Urothelium cell line (cell line): ENCODE data around the gene GMDS.

Experiments
- DNase-seq: peaks from one replicate; pipeline ENCODE4 v3.0.0; 2011; ENCODE audit warnings: low spot score, mixed read lengths
- FAIRE-seq: peaks from 2 replicates; lab custom pipeline; 2011; peaks lifted over from hg19 to GRCh38; lab: Jason Lieb, UNC

GMDS gene

DNA sequence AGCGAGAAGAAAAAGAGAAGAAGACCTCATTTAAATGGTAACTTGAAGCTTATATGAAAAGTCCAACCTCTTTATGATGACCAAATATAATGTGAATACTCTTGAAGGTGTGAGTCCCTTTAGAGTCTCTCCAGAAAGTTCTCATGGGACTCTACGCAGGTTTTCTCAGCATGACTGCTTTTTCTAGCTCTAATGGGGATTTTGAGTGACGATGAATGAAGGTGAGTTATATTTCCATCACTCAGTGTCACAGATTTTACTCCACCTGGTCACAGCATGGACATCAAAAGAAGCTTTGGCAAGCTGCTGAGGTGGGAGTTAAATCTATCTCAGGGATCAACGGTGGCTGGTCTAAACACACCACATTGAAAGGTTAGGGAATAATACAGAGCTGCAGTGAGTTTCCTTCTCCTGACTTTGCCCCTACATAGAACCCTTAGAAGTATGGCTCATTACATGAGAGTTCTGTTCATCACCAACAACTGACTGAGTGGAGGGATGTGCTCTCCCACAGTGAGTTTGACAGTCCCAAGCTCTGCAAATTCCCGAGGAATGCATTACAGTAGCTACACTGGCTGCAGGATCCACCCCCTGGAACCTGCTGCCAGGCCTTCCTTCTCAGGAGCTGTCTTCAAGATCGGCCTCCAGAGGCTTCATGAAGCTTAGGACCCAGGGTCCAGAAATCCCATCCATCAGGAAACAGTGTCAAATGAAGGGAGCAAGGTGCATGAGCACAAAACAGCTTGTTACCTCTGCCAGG is 508.9 kb downstream of the GMDS start:
- FAIRE-seq: no peak
- no peak for DNase-seq

- DNase-seq: no peak
- FAIRE-seq: no peak
Observed at GRCh38 chr6:1735239-1735803, 510.1 kb downstream of the GMDS start.

DNA sequence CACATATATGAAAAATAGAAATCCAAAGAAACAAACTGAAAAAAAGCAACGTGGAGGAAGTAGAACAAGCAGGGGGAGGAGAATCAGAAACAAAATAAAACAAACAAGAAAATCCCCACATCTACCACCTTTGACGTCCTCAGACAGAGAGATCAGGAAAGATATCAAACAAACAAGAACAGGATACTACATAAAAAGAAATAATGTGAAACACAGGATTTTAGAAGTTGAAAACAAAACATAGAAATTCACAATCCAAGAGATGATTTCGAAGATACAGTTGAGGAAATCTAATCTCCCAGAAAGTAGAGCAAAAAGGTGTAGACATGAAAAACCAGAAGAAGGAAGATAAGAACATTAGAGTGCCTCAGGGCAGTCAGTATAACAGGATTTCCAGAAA is 514.5 kb downstream of the GMDS start:
- DNase-seq: no peak
- FAIRE-seq: no peak

DNA sequence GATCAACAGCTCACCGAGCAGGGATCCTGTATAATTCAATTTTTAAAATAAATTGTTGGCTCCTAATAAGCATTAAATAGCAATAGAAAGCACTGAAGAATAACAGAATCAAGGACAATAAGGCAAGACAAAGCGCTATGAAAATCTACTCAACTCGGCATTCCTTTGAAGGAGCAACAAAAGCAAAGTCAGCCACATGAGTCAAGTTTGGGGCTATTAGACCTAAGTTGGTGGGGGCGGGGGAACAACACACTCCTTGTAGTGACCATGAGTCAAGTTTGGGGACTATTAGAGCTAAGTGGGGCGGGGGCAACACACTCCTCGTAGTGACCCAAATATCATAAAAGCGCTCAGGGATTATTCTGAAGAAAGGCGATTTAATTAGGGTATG is 515.7 kb downstream of the GMDS start:
- FAIRE-seq: no peak
- DNase-seq: no peak

GRCh38 chr6:1729133-1729749 is 516.2 kb downstream of the GMDS start:
- no peak for DNase-seq
- no peak for FAIRE-seq

DNA sequence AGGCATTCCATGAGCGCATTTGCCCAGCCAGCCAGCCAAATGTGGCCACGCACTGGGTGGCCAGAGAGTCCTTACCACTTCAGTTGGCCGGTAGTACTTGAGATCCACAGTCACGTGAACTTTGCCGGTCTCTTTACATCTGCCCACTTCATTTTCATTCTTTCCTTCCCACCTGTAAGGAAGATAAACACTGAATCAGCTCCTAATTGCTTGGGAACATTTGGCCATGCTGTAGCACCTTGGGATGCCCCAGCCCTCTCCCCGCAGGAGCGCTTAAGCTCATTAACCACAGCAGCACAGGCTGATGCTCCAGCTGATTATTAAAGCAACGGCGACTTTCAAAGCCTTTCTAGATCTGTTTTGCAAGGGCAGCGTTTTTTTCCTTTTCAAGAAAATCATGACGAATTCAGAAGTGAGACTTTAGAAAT is 519.0 kb downstream of the GMDS start:
- no peak for FAIRE-seq
- no peak for DNase-seq

DNA sequence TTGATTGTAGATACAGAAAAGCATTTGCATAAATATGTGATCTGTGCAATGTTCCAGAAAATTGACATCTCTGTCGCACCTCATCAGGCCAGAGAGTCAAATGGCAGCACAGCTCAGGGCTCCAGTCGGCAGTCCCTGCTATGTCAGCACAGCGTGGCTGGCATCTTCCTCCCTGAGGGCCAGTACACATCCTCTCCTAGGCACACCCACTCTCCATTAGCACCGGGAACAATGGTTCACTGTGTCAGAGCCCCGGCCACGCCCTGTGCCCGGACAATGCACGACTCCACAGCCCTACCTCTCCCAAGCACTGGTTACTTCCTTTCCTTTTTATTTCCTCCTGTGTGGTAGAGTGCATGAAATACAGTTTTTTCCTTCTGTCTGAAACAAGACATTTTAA is 520.8 kb downstream of the GMDS start:
- DNase-seq (peak; percentile 71), FAIRE-seq (no peak)

GRCh38 chr6:1724124-1724523 is 521.3 kb downstream of the GMDS start:
- no peak for DNase-seq
- no peak for FAIRE-seq

GRCh38 chr6:1722801-1723200 is 522.6 kb downstream of the GMDS start:
- no peak for FAIRE-seq
- DNase-seq: no peak

GRCh38 chr6:1720620-1721322 is 524.6 kb downstream of the GMDS start:
- FAIRE-seq: no peak
- no peak for DNase-seq

DNA sequence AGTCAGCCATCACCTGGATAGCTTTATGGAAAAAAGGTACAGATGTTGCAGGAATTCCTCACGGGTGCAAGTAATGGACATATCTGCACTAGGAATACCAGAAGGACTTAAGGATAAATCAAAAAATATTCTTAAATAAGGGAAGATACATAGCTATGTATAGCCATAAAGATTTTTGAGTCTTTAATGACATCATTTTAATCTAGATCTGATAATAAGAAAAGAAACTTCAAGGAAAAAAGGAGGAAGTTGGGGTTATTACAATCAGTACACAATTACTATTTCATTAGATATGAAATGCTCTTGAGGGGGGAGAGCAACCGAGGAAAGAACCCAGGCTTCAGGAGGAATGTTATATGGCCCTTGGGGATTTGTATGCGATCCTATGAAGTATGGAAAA is 525.5 kb downstream of the GMDS start:
- no peak for DNase-seq
- no peak for FAIRE-seq

DNA sequence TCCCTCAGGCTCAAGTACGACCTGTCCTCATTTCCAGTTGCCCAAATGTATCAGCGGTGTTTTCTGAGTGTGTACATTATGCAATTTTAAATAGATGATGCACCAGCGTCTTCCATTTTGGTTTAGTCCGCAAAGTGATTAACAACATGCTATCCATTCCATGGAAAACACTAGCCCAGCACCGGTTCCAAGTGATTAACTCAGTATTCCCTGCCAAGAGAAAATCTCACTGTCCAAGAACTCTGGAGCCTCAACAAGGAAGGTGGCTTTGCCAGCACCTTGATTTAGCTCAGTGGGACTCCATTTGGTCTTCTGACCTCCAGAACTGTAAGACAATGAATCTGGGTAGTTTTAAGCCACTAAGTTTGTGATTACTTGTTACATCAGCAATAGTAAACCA is 528.5 kb downstream of the GMDS start:
- no peak for FAIRE-seq
- DNase-seq: no peak

DNA sequence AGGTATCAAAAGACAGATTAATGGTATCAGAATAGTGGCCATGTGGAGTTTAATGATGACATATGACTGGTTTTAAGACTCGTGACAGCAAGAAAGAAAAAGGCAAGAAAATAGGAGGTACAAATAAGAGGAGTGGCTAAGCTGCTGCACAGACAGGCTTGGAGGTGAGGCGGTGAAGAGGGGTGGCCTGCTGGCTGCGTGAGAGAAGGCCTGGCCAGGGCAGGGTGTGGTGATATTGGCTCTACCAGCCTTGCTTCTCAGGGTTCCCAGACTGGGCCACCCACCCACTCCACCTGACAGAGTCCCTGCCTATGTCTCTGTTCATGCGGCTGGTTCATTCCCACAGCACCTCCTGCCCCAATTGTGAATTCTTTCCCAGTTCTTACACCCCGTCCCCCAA is 529.0 kb downstream of the GMDS start:
- FAIRE-seq (no peak), DNase-seq (no peak)

GRCh38 chr6:1715336-1715735 is 530.1 kb downstream of the GMDS start:
- FAIRE-seq (no peak), DNase-seq (no peak)

DNA sequence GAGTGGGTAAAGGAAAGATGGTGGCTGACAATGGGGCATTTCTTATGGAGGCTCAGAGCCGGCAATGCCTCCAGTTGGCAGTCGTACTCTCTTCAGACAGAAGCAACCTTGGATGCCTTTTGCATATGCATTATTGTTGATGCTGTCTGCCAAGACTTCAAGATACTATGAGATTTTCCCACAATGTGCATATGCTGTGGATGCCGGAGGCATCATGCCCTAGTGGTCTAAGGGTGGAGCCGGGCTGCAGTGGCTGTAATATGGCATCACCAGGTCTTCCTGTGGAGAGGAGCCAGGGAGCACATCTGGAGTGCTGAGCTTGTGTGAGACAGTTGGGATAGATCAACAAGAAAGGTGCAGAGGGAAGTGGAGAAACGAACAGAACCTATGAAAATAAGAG is 530.8 kb downstream of the GMDS start:
- no peak for DNase-seq
- no peak for FAIRE-seq

GRCh38 chr6:1713016-1713600 is 532.3 kb downstream of the GMDS start:
- DNase-seq: no peak
- FAIRE-seq: no peak

GRCh38 chr6:1712451-1712850 is 533.0 kb downstream of the GMDS start:
- DNase-seq (no peak), FAIRE-seq (no peak)

GRCh38 chr6:1711136-1711535 is 534.3 kb downstream of the GMDS start:
- DNase-seq (no peak), FAIRE-seq (no peak)

GRCh38 chr6:1709234-1709641 is 536.2 kb downstream of the GMDS start:
- DNase-seq (no peak), FAIRE-seq (no peak)

- FAIRE-seq (no peak), DNase-seq (no peak)
Observed at GRCh38 chr6:1708820-1709219, 536.6 kb downstream of the GMDS start.

DNA sequence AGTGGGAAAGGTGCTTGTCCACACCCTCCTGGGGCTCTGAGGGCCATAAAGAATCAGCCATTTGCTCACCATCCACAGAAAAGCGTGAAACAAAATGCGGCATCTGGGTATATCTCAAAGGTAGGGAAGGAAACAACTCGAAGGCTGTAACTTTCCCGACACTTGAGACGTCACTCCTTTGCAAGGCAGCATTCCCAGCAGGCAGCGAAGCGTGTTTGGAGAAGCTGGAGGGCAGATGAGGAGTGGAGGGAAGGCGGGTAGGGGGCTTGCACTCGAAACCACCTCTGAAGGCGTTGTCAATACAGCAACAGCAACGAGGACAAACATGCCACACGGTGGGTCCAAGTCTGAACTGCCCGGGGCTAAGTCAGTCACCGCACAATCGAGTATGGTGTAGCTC is 537.3 kb downstream of the GMDS start:
- no peak for DNase-seq
- FAIRE-seq: no peak
